ENCODE results near the gene CCDC61. TPM values are rescaled to one million over a fixed set of nuclear protein-coding genes. Genes with fewer than 3 reads are reported as not detected.
A peak's percentile ranks its signal among the peaks of the same experiment; 100 is the strongest.

CCDC61 gene
- total and polyA plus RNA-seq, 3 donors from 2014 or later = 25.6 to 32.5 (median 31.2) TPM

DNA sequence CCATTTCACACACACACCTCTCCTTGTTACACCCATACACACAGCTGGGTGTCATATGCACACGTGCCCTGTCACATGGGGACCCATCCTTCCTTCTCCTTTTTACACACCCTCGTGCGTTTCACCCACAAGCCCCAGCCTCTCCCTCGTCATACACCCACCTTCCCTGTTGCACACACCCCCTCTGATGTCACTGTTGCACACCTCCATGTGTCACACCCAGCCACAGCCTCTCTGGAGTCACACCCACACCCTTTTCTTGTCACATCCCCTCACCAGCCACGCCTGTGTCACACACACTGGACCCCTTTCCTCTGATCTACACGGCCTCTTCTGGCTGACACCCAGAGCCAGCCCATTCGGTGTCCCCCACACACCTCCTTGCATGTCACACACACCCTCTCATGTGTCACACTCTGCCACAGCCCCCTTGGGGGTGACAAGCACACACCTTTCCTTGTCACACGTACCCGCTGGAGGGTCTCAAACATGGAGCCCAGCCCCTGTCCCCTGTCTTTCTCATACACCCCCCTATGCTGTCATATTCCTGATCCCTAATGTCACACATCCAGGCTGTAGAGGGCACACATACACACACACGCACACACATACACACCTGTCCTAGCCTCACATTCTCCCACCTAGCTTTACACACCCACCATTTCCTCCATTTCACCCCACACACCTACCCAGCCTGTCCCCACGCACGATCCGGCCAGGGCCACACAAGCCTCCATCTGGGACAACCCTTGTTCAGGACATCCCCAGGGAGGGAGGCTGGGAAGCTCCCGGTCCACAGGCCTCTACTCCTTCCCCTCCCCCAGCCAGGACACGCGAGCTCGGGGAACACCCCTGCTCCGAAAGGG lies 23.0 kb upstream of the CCDC61 start:
- intact Hi-C loops (cut with DNase I; ENCODE audit: low total_unique reads) = no loop called here
- H3K27ac ChIP-seq = no peak overlapping the region
- H3K4me3 ChIP-seq = peak overlapping the region in 1 of 2 donors; percentile 20
- DNase-seq = no peak
- no peaks in the 10 kb centered on the region for H3K36me3 ChIP-seq (ENCODE audit: low read depth, missing control alignments)
- H3K9me3 ChIP-seq = no peaks in the 10 kb centered on the region
- WGBS, 2 donors = 27 to 28% methylated on average over 18 of the region's 18 CpGs
- H3K27me3 ChIP-seq = no peaks in the 10 kb centered on the region
- TF ChIP-seq POLR2A (IDR thresholded peaks at IDR 0.05) = no peak
- TF ChIP-seq, protein P1, sequence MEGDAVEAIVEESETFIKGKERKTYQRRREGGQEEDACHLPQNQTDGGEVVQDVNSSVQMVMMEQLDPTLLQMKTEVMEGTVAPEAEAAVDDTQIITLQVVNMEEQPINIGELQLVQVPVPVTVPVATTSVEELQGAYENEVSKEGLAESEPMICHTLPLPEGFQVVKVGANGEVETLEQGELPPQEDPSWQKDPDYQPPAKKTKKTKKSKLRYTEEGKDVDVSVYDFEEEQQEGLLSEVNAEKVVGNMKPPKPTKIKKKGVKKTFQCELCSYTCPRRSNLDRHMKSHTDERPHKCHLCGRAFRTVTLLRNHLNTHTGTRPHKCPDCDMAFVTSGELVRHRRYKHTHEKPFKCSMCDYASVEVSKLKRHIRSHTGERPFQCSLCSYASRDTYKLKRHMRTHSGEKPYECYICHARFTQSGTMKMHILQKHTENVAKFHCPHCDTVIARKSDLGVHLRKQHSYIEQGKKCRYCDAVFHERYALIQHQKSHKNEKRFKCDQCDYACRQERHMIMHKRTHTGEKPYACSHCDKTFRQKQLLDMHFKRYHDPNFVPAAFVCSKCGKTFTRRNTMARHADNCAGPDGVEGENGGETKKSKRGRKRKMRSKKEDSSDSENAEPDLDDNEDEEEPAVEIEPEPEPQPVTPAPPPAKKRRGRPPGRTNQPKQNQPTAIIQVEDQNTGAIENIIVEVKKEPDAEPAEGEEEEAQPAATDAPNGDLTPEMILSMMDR (IDR thresholded peaks at IDR 0.05) = no peak
- H3K4me1 ChIP-seq = no peaks in the 10 kb centered on the region

DNA sequence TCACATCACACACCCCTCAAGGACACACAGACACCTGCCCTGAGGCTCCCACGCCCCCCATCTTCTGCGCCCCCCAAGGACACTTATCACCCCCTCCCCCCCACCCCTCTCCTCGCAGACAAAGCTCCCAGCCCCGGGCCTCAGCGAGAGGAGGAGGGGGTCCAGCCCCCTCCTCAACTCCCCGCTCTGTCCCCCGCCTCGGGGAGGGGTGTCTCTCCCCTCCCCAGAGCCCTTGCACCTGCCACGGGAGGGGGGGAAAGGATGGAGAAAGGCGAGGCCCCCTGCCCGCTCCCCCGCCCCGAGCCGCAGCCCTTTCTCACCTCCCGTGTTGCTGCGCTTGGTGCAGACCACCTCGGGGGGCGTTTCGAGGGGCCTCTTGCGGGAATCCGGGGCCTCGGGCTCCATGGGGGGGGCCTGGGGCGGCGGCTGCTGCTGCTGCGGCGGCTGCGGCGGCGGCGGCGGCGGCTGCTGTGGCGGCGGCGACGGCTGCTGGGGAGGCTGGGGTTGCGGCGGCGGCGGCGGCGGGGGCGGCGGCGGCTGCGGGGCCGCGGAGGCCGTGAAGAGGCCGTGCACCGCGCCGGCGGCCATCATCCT lies 22.2 kb upstream of the CCDC61 start:
- DNase-seq = no peak
- no peaks in the 10 kb centered on the region for H3K9me3 ChIP-seq
- H3K4me3 ChIP-seq = peak overlapping the region in 1 of 2 donors; percentile 20
- no peak for TF ChIP-seq POLR2A (IDR thresholded peaks at IDR 0.05)
- TF ChIP-seq, protein P1 (IDR thresholded peaks at IDR 0.05) = no peak
- intact Hi-C loops (cut with DNase I; ENCODE audit: low total_unique reads) = no loop called here
- no peaks in the 10 kb centered on the region for H3K27me3 ChIP-seq
- WGBS, 2 donors = 1 to 10% methylated on average over 2 to 27 of the region's 54 CpGs
- H3K36me3 ChIP-seq (ENCODE audit: low read depth, missing control alignments) = no peaks in the 10 kb centered on the region
- H3K4me1 ChIP-seq = no peaks in the 10 kb centered on the region
- no peak overlapping the region for H3K27ac ChIP-seq

DNA sequence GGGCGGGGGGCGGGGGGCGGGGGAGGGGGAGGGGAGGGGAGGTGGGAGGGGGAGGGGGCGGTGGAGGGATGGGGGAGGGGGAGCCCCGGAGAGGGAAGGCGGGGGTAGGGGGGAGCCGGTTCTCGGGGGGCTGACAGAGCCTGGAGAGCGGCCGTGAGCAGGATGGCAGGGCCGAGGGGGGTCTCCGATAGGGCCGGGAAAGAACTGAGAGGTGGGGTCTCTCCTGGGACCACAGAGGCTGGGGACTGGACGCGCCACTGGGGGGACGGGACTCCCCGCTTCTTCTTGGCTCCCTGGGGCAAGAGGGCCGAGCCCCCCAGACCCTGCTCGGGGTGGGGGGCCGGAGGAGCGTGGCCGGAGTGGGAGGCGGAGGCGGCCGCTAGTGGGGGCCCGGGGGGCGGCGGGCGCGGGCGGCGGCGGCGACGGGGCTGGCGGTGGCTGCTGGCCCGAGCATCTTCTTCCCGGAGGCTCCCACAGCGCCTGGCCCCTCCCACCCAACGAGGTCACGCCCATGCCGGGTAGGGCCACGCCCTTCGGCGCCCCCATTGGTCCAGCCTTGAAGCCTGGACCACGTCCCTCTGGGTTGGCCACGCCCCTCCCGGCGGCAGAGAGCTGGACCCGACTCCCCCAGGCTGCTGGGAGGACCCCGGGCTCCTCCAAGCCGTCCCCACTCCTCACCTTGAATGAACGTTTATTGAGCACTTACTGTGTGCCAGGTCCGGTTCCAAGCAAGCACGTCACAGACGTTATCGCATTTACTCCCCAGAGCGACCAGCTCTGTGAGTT lies 21.5 kb upstream of the CCDC61 start, which contains the start of gene NOVA2:
Gene NOVA2, minus strand, starts transcription at position 313 of the 786 bp plus-strand sequence. CDS start 514 bp downstream, outside the sequence.
- Histone ChIP-seq H3K27me3 (no peaks in the 10 kb centered on the region), H3K36me3 (ENCODE audit: low read depth, missing control alignments) (no peaks in the 10 kb centered on the region), H3K27ac (no peak within 1 kb of the TSS), H3K4me1 (no peaks in the 10 kb centered on the region), H3K9me3 (no peaks in the 10 kb centered on the region), H3K4me3 (peak within 1 kb of the TSS; percentile 34 to 40)
- 3% methylated on average over 33 to 40 of the region's 58 CpGs for WGBS, 2 donors
- TF ChIP-seq, protein P1 (IDR thresholded peaks at IDR 0.05) = no peak
- TF ChIP-seq POLR2A (IDR thresholded peaks at IDR 0.05) = no peak
- peak; percentile 85 for DNase-seq
- intact Hi-C loops (cut with DNase I; ENCODE audit: low total_unique reads) = no loop called here

DNA sequence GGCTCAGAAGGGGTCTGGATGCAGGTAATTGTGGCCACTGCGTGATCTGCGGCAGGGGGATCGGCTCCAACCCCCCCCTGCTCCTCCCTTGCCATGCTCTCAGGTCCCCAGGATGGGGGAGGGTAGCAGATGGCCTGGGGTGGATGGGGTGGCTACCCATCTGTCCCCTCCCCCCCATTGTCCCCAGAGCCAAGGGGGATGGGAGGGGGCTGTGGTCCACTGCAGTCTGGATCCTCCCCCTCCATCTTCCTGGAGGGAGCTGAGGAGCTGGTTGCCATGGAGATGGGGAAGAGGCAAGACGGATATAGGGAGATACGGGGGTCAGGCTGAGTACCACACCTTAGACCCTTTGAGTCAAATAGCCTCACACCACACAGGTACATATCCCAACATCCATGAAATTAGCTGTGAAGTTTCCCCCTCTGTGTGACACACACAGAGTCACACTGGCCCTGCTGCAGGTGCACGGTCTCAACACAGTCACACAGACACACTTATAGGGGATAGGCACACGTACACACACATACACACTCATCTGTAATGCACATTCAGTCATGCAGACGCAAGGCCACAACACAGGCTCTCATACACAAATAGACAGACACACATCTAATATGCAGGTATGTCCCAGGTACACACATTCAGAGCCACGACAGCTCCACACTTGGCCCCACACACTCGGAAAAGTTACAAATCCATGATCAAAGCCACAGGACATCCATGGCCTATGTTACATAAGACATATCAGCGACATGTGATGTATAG lies 19.8 kb upstream of the CCDC61 start:
- WGBS, 2 donors = 73% methylated on average over 11 of the region's 11 CpGs

More for the DNA sequence above, 19.8 kb upstream of the CCDC61 start:
- Histone ChIP-seq H3K27me3 (no peaks in the 10 kb centered on the region), H3K36me3 (ENCODE audit: low read depth, missing control alignments) (no peaks in the 10 kb centered on the region), H3K4me3 (no peak overlapping the region), H3K9me3 (no peaks in the 10 kb centered on the region), H3K27ac (no peak overlapping the region), H3K4me1 (no peaks in the 10 kb centered on the region)
- DNase-seq = no peak
- intact Hi-C loops (cut with DNase I; ENCODE audit: low total_unique reads) = no loop called here
- no peak for TF ChIP-seq POLR2A (IDR thresholded peaks at IDR 0.05)
- TF ChIP-seq, protein P1 (IDR thresholded peaks at IDR 0.05) = no peak
